Suprapubic skin (tissue), 4 donors: ENCODE measurements around the gene PACRG. TPM values are rescaled to one million over a fixed set of nuclear protein-coding genes. Genes with fewer than 3 reads are reported as not detected.

Experiments
- DNase-seq, 2 donors: peaks; one replicate each; pipeline ENCODE4 v3.0.0-alpha.2; 2019; ENCODE audit warnings: low spot score in 2 of 2
- H3K27ac ChIP-seq: fragments of 200-600 bp; sonication (generic); one replicate; pipeline ENCODE4 v1.5.1; 2019
- H3K27me3 ChIP-seq: fragments of 200-600 bp; sonication (generic); one replicate; pipeline ENCODE4 v1.5.1; 2019
- H3K36me3 ChIP-seq: fragments of 200-600 bp; sonication (generic); one replicate; pipeline ENCODE4 v1.5.1; 2019
- H3K4me1 ChIP-seq: fragments of 200-600 bp; sonication (generic); one replicate; pipeline ENCODE4 v1.5.1; 2019
- H3K4me3 ChIP-seq: fragments of 200-600 bp; sonication (generic); one replicate; pipeline ENCODE4 v1.5.1; 2019; ENCODE audit warnings: mild to moderate bottlenecking
- H3K9me3 ChIP-seq: fragments of 200-600 bp; sonication (generic); one replicate; pipeline ENCODE4 v1.5.1; 2019
- CTCF ChIP-seq, 2 donors: fragments of 200-600 bp in 1 of 2; fragments of 450-650 bp in 1 of 2; sonication (generic) in 1 of 2; IDR thresholded peaks; one replicate each; pipeline ENCODE4 v1.5.1; 2016 to 2019; ENCODE audit warnings: antibody characterized with exemption in 2 of 2, mild to moderate bottlenecking in 1 of 2, moderate library complexity in 1 of 2
- EP300 ChIP-seq: sonication (generic); formaldehyde crosslinking; IDR thresholded peaks from one replicate; pipeline ENCODE4 v1.6.1; 2017; ENCODE audit warnings: antibody characterized with exemption
- POLR2A ChIP-seq, 2 donors: fragments of 450-650 bp; IDR thresholded peaks; one replicate each; pipeline ENCODE4 v1.6.1; 2017; ENCODE audit warnings: antibody characterized with exemption in 2 of 2, mild to moderate bottlenecking in 2 of 2, moderate library complexity in 2 of 2
- POLR2AphosphoS5 ChIP-seq, 3 donors: sonication (generic); formaldehyde crosslinking; IDR thresholded peaks; one replicate each; pipeline ENCODE4 v1.6.1; 2017; ENCODE audit warnings: antibody characterized with exemption in 3 of 3
- WGBS: methylation state at CpG from one replicate; pipeline ENCODE4 v1.1.5; 2018; 5-methylcytosine and 5-hydroxymethylcytosine counted together
- total RNA-seq, 4 donors: library from RNA; depleted of rRNA; stranded (reverse); fragments of >200 nt; gene quantifications; one replicate each; pipeline ENCODE4 v1.1.0, GENCODE V29; 2016

Gene PACRG
- total RNA-seq, 4 donors from 2014 or later, result 1.1 to 2.3 (median 2.0) TPM

- H3K36me3 ChIP-seq, result no peaks in the 10 kb centered on the region
- 94% methylated on average over 7 of the region's 7 CpGs for WGBS
- no peak for TF ChIP-seq POLR2AphosphoS5 (IDR thresholded peaks at IDR 0.05)
- TF ChIP-seq POLR2A (IDR thresholded peaks at IDR 0.05), result no peak
- no peak for TF ChIP-seq EP300
- TF ChIP-seq CTCF (IDR thresholded peaks at IDR 0.05), result no peak
Measured at GRCh38 chr6:163189609-163190008, 461.8 kb downstream of the PACRG start.

GRCh38 chr6:163190786-163191185 is 463.0 kb downstream of the PACRG start:
- Histone ChIP-seq H3K27ac (no peak overlapping the region), H3K27me3 (no peaks in the 10 kb centered on the region), H3K36me3 (no peaks in the 10 kb centered on the region), H3K9me3 (no peaks in the 10 kb centered on the region), H3K4me3 (no peak overlapping the region), H3K4me1 (no peaks in the 10 kb centered on the region)
- WGBS, result 90% methylated on average over 4 of the region's 4 CpGs
- no peak for DNase-seq
- TF ChIP-seq POLR2AphosphoS5 (IDR thresholded peaks at IDR 0.05) (no peak), EP300 (no peak), CTCF (IDR thresholded peaks at IDR 0.05) (no peak), POLR2A (IDR thresholded peaks at IDR 0.05) (no peak)

More at GRCh38 chr6:163189609-163190008, 461.8 kb downstream of the PACRG start:
- no peak for DNase-seq
- no peak overlapping the region for H3K4me3 ChIP-seq
- H3K4me1 ChIP-seq, result no peaks in the 10 kb centered on the region
- H3K27ac ChIP-seq, result no peak overlapping the region
- H3K27me3 ChIP-seq, result no peaks in the 10 kb centered on the region
- H3K9me3 ChIP-seq, result no peaks in the 10 kb centered on the region

DNA sequence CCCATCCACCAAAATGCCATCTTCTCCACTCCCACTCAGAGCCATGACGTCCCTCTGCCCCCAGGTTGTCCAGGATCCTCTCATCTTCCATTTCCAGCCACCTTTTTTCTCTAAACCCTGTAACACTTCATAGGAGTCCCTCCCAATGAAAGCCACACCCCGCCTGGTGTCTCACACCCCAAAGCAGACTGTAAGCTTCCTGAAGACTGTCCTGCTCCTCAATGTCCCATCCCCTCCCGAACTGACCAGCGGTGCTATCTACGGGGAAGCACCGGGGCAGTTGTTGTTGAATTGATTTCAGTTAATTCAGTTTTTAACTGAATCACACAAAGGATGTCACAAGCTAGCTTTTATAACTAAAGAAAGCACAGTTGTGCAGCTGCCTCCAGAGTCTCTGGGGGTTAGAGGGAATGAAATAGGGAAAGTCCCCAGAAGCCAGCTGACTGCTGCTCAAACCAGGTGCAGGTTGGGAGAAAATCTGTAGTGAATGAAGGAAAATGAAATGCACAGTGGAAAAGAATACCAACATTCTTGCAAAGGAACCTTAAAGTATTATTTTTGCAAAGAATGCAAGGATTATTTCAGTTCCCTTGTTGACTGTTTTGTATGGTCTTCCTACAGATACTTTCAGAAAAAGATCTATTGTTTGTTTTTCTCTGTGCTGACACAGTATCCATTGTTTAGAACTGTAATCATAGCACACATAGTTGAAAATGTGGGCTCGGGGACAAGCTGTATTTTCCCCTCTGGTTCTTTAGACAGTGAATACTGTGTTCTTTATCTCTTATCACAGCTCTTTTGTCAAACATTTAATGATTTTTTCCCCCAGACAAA is 464.1 kb downstream of the PACRG start:
- no peak for DNase-seq
- Histone ChIP-seq H3K4me1 (no peaks in the 10 kb centered on the region), H3K36me3 (no peaks in the 10 kb centered on the region), H3K4me3 (no peak overlapping the region), H3K27me3 (no peaks in the 10 kb centered on the region), H3K9me3 (no peaks in the 10 kb centered on the region), H3K27ac (no peak overlapping the region)
- no peak for TF ChIP-seq POLR2A (IDR thresholded peaks at IDR 0.05)
- no peak for TF ChIP-seq CTCF (IDR thresholded peaks at IDR 0.05)
- no peak for TF ChIP-seq POLR2AphosphoS5 (IDR thresholded peaks at IDR 0.05)
- no peak for TF ChIP-seq EP300
- 67% methylated on average over 7 of the region's 7 CpGs for WGBS

- Histone ChIP-seq H3K4me1 (no peaks in the 10 kb centered on the region), H3K27me3 (no peaks in the 10 kb centered on the region), H3K27ac (no peak overlapping the region), H3K4me3 (no peak overlapping the region), H3K36me3 (no peaks in the 10 kb centered on the region), H3K9me3 (no peaks in the 10 kb centered on the region)
- 54% methylated on average over 5 of the region's 5 CpGs for WGBS
- no peak for TF ChIP-seq EP300
- no peak for TF ChIP-seq CTCF (IDR thresholded peaks at IDR 0.05)
- no peak for TF ChIP-seq POLR2AphosphoS5 (IDR thresholded peaks at IDR 0.05)
- no peak for TF ChIP-seq POLR2A (IDR thresholded peaks at IDR 0.05)
- no peak for DNase-seq
Measured at GRCh38 chr6:163192591-163192990, 464.8 kb downstream of the PACRG start.

GRCh38 chr6:163193326-163193725 is 465.6 kb downstream of the PACRG start:
- H3K36me3 ChIP-seq, result no peaks in the 10 kb centered on the region
- H3K27me3 ChIP-seq, result no peaks in the 10 kb centered on the region
- no peak for DNase-seq
- H3K27ac ChIP-seq, result no peak overlapping the region
- H3K4me1 ChIP-seq, result no peaks in the 10 kb centered on the region
- WGBS, result 86% methylated on average over 7 of the region's 7 CpGs
- no peaks in the 10 kb centered on the region for H3K9me3 ChIP-seq
- H3K4me3 ChIP-seq, result no peak overlapping the region
- TF ChIP-seq CTCF (IDR thresholded peaks at IDR 0.05) (no peak), EP300 (no peak), POLR2AphosphoS5 (IDR thresholded peaks at IDR 0.05) (no peak), POLR2A (IDR thresholded peaks at IDR 0.05) (no peak)
